ENCODE results near the gene ITSN2. TPM values are rescaled to one million over a fixed set of nuclear protein-coding genes. Genes with fewer than 3 reads are reported as not detected.

The ITSN2 gene
- polyA plus RNA-seq, 3 donors = 26.0 to 91.1 (median 40.4) TPM

GRCh38 chr2:24363301-24363700 lies 3.0 kb upstream of the ITSN2 start:
- H3K4me1 Mint-ChIP-seq = peaks cover 45% of the 10 kb centered on the region
- no peaks in the 10 kb centered on the region for H3K36me3 Mint-ChIP-seq
- no peak overlapping the region for H3K4me3 ChIP-seq (replicated peaks in 1 of 3; ENCODE audit: low read depth in 2 of 3, low read length in 3 of 3)
- peaks cover 12% of the 10 kb centered on the region for H4K20me1 ChIP-seq (ENCODE audit: insufficient read depth, low read length)
- no peak overlapping the region for H3K27ac ChIP-seq (ENCODE audit: low read depth in 1 of 2, low read length in 2 of 2)
- H3K27me3 ChIP-seq (ENCODE audit: control insufficient read depth in 2 of 2, insufficient read depth in 2 of 2, low read length in 2 of 2) = no peaks in the 10 kb centered on the region
- TF ChIP-seq CTCF (IDR thresholded peaks at IDR 0.05) = no peak
- H3K4me1 ChIP-seq (ENCODE audit: control insufficient read depth in 1 of 2, insufficient read depth in 2 of 2, low read length in 2 of 2) = peaks cover 40 to 53% of the 10 kb centered on the region in 2 donors
- H3K27ac Mint-ChIP-seq = peak overlapping the region in 3 of 7 donors; percentile 3 to 46 (median 25)
- DNase-seq = peak; percentile 25 to 71 (median 62)
- H3K4me2 ChIP-seq (replicated peaks; ENCODE audit: extremely low read depth, low read length, poor library complexity, severe bottlenecking) = no peak overlapping the region
- 89% methylated on average over 1 of the region's 2 CpGs for WGBS (ENCODE audit: insufficient coverage)
- no peak overlapping the region for H2AFZ ChIP-seq (ENCODE audit: insufficient read depth, low read depth, low read length, poor library complexity, severe bottlenecking)
- no peak overlapping the region for H3K4me3 Mint-ChIP-seq
- peaks cover 29% of the 10 kb centered on the region for H3K79me2 ChIP-seq (ENCODE audit: insufficient read depth, low read length)
- H3K36me3 ChIP-seq (replicated peaks in 1 of 2; ENCODE audit: control insufficient read depth in 1 of 2, insufficient read depth in 2 of 2, low read length in 2 of 2) = no peaks in the 10 kb centered on the region
- no peaks in the 10 kb centered on the region for H3K27me3 Mint-ChIP-seq (ENCODE audit: low read depth in 3 of 3)
- intact Hi-C loops (cut with micrococcal nuclease) = no loop called here
- H3K9ac ChIP-seq (ENCODE audit: insufficient read depth, low read length, poor library complexity, severe bottlenecking) = no peak overlapping the region
- no peaks in the 10 kb centered on the region for H3K9me3 ChIP-seq (replicated peaks in 1 of 2; ENCODE audit: control insufficient read depth in 1 of 2, insufficient read depth in 1 of 2, low read length in 2 of 2)
- H3K9me3 Mint-ChIP-seq = peaks cover 0 to 2% (median 0%) of the 10 kb centered on the region in 7 donors

- H3K79me2 ChIP-seq (ENCODE audit: insufficient read depth, low read length) = peaks cover 40% of the 10 kb centered on the region
- Mint-ChIP-seq H3K27ac (peak overlapping the region in 1 of 7 donors; percentile 46), H3K9me3 (peaks cover 0 to 2% (median 0%) of the 10 kb centered on the region in 7 donors), H3K4me1 (peaks cover 51% of the 10 kb centered on the region), H3K27me3 (ENCODE audit: low read depth in 3 of 3) (no peaks in the 10 kb centered on the region), H3K36me3 (peaks cover under 1% of the 10 kb centered on the region in 2 donors), H3K4me3 (no peak overlapping the region)
- H4K20me1 ChIP-seq (ENCODE audit: insufficient read depth, low read length) = peaks cover 19% of the 10 kb centered on the region
- H3K4me3 ChIP-seq (replicated peaks in 1 of 3; ENCODE audit: low read depth in 2 of 3, low read length in 3 of 3) = no peak overlapping the region
- H3K4me1 ChIP-seq (ENCODE audit: control insufficient read depth in 1 of 2, insufficient read depth in 2 of 2, low read length in 2 of 2) = peaks cover 40 to 60% of the 10 kb centered on the region in 2 donors
- no peak for DNase-seq
- 100% methylated on average over 3 of the region's 4 CpGs for WGBS (ENCODE audit: insufficient coverage)
- no peaks in the 10 kb centered on the region for H3K36me3 ChIP-seq (replicated peaks in 1 of 2; ENCODE audit: control insufficient read depth in 1 of 2, insufficient read depth in 2 of 2, low read length in 2 of 2)
- no peak overlapping the region for H3K27ac ChIP-seq (ENCODE audit: low read depth in 1 of 2, low read length in 2 of 2)
- H3K9ac ChIP-seq (ENCODE audit: insufficient read depth, low read length, poor library complexity, severe bottlenecking) = no peak overlapping the region
- intact Hi-C loops (cut with micrococcal nuclease) = no loop called here
- H3K4me2 ChIP-seq (replicated peaks; ENCODE audit: extremely low read depth, low read length, poor library complexity, severe bottlenecking) = no peak overlapping the region
- no peak for TF ChIP-seq CTCF (IDR thresholded peaks at IDR 0.05)
- H3K9me3 ChIP-seq (replicated peaks in 1 of 2; ENCODE audit: control insufficient read depth in 1 of 2, insufficient read depth in 1 of 2, low read length in 2 of 2) = no peaks in the 10 kb centered on the region
- no peaks in the 10 kb centered on the region for H3K27me3 ChIP-seq (ENCODE audit: control insufficient read depth in 2 of 2, insufficient read depth in 2 of 2, low read length in 2 of 2)
- no peak overlapping the region for H2AFZ ChIP-seq (ENCODE audit: insufficient read depth, low read depth, low read length, poor library complexity, severe bottlenecking)
Observed at GRCh38 chr2:24362253-24362652, 1.9 kb upstream of the ITSN2 start.
